Posterior vena cava (tissue), 2 donors: ENCODE data around the gene CALHM3. TPM values are rescaled to one million over a fixed set of nuclear protein-coding genes. Genes with fewer than 3 reads are reported as not detected.
"Not testable (repeated sequence)": the region's sequence is repeated elsewhere in the genome, so short reads cannot be mapped to it uniquely, and the experiment has no call there.

Experiments
- DNase-seq: peaks from one replicate; pipeline ENCODE4 v3.0.0-alpha.2; 2020; ENCODE audit warnings: low spot score
- intact Hi-C, 2 donors: fragments of 100-400 bp; cut with DNase I; formaldehyde crosslinking; loops; one replicate each; pipeline versions ENCODE4 v1.14.1 to v1.14.2; 2022 to 2023
- total RNA-seq, 2 donors: library from RNA; stranded (reverse); fragmentation: NEBNext Ultra II Directional; extraction: Animal tissue kit (Norgen Biotek cat#: 25700); gene quantifications; one replicate each; pipeline ENCODE4 v1.2.1, GENCODE V29; 2021
- donor health status: DM: yes; HTN: yes; CAD: no.
- donor health status: DM: yes; HTN: yes; CAD: no.

CALHM3 gene
- total RNA-seq, 2 donors from 2014 or later: not detected

DNA sequence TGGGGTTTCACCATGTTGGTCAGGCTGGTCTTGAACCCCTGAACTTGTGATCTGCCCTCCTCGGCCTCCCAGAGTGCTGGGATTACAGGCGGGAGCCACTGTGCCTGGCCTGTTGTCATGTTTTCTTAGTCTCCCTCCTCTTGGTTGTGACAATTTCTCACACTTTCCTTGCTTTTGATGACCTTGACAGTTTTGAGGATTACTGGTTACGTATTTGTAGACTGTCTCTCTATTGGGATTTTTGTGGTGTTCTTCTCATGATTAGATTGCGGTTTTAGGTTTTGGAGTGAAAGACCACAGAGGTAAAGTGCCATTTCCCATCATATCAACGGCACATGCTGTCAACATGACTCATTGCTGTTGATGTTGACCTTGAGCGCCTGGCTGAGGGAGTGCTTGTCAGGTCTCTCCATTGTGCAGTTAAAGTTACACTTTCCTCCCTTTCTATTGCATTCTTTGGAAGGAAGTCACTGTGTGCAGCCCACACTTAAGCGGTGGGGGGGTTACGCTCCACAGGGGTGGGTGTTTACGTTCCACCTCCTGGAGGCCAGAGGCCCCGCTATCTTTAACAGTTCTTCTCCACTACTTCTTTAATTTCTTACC, 25.2 kb upstream of the CALHM3 start:
- DNase-seq: peak; percentile 58
- intact Hi-C loops: no loop called here

DNA sequence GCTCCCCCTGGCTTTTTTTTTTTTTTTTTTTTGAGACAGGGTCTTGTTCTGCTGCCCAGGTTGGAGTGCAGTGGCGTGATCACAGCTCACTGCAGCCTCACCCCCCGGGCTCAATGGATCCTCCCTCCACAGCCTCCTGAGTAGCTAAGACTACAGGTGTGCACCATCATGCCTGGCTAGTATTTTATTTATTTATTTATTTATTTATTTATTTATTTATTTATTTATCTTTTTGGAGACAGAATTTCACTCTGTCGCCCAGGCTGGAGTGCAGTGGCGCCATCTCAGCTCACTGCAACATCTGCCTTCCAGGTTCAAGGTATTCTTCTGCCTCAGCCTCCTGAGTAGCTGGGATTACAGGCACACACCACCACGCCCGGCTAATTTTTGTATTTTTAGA, 24.7 kb upstream of the CALHM3 start:
- intact Hi-C loops, DNase-seq: not testable (repeated sequence)

DNA sequence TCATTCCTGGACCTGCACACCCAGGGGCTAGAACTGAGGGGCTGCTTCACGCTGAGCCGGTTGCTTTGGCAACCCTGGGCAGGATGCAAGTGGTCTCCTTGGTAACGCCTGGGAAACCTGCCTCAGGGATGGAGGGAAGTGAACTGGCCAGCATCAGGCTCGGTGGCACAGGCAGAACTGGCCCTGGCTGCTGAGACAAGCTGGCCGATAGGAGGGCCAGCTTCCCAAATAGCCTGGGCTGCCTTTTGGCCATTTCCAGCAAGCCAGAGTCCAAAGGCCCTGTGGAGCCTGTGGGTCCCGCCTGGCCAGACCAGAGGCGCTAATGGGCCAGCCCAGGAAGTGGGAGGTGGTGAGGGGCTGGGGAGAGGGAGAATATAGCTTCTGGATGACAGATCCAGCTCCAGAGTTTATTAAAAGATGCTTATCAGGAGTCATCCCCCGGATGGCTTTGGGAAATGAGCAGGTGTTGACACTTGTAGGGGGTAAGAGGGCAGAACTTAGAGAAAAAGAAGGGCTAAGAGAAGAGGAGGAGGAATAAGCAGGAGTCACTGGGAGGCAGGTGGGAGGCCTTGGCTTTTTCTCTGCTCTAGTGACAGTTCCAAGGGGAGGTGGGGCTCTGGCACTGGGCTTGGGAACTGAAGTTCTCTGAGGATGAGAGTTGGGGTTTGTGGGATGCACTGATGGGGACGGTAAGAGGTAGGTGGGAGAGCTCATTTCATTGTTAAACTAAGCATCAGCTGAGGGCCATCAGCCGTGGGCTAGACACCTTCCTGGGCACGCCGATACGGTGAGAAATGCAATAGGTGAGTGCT, 24.0 kb upstream of the CALHM3 start:
- intact Hi-C loops: no loop called here
- peak; percentile 68 for DNase-seq

DNA sequence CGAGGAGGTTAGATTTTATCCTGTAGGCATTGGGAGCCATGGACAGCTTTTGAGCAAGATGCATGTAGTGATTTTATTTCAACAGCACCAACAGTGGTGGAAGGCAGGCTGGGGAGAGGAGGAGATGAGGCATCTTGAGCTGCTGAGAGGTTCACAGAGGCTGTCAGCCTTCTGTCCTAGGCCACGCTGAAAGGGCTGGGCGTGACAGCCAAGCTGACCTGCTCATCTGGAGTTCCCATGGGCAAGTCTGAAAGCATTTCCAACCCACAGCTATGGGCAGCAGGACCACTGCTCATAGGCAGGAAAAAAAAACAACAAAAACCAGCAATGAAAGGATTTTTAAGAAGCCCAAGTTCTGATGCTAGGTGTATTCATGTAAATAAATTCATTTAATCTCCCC, 22.1 kb upstream of the CALHM3 start:
- DNase-seq: peak; percentile 34
- intact Hi-C loops: no loop called here

DNA sequence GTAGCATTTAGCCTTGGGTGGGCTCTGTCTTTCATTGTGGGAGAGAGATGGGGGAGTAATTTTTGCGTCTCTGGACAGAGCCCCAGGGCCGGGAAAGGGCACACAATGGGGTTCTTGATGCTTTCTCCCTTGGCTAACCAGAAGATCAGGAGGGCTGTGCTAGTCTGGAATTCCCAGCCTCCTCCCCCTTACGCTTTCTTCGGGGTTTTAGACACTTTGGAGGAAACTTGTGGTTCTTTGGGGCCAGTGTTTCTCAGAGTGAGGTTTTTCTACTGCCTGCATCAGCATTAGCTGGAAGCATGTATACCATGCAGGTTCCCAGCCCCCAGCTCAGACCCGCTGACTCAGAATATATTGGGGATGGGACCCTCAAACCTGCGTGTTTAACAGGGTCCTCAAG, 21.4 kb upstream of the CALHM3 start:
- intact Hi-C loops: no loop called here
- DNase-seq: peak; percentile 29

DNA sequence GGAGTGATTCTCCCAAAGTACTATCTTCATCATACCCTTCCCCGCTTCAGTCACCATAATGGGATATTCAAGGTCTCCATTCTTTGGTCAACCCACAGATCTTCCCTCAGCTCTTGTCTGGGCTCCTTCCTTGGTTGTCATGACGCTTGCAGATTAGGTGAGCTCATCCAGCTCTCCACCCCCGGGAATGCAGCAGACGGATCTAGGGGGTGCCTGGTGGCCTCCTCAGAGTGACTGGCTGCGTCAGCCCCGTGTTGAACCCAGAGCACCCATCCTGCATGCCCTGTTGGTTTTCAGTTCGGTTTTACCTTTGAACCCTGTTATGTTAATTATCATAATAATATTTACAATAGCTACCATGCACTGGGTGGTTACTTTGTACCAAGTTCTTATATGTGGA, 20.8 kb upstream of the CALHM3 start:
- DNase-seq: peak; percentile 59
- intact Hi-C loops: no loop called here

DNA sequence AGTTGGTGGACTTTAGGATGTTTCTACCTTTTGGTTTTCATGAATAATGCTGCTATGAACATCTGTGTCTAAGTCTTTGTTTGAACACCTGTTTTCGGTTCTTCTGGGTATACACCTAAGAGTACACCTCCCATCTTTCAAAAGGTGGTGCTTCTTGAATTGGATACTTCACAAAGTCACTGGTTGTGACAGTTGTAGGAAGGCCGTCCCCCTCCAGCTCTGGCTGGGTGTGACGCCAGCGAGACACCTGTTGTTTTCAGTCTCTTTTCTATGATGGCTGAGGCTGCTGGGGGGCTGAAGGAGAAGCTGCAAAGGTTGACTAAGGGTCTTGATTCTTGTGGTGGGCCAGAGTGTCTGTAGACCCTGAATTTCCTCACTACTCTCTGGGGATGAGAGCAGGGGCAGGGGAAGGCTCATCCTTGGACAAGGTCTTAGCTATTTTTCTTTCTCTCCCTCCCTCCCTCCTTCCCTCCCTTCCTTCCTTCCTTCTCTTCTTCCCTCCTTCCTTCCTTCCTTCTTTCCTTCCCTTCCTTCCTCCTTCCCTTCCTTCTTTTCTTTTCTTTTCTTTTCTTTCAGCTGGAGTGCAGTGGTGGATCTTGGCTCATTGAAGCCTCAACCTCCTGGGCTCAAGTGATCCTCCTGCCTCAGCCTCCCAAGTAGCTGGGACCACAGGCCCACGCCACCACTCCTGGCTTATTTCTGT, 20.0 kb upstream of the CALHM3 start:
- DNase-seq: no peak

DNA sequence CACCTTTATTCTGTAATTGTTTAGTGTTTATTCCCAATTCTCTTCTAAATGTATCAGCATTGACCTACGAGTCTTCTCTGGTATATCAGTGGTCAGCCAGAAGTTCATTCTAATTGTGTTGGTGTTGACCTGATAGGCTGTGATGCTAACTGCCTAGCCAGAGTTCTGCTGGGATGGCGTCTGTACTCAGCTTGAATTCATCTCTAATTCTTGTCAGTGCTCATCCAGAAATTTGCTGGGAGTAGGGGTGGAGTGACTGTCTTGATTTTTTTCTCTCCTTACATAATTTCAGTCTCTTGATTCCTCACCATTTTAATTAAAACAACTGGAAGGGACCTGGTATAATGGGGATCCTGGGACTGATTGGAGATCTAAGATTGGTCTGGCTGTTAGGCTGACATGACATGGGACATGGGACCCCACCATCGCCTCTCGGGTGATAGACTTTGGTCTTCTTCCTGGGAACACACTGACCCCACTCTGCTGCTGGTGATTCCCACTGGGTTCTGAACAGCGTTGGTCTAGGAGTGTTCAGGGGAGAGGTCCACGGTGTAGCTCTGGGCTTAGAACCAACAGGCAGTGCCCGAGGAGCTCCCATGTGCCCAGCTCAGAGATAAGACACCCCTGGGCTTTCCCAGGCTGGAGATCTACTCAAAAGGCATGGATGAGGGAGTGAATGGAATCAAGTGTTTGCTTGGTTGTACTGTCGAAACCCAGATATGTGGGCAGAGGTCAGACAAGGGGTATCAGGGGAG, 18.3 kb upstream of the CALHM3 start:
- intact Hi-C loops: no loop called here
- no peak for DNase-seq

More for the DNA sequence above, 20.0 kb upstream of the CALHM3 start:
- intact Hi-C loops: no loop called here

DNA sequence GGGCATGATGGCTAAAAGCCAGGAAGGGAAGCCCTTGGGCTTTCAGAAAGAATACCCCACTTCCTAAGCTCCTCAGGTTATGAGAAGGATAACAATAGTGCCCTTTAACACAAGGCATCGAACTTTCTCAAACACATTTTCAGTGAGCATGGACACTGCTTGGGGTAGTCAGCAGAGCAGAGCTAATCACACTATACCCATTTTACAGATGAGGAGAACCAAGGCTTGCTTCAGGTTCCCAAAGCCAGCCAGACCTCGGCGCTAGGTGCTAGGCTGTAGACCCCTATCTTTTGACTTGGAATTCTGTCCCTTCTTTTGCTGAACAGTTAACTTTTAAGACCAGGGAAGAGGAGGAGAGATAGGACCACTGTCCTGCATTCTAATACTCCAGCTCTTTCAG, 16.3 kb upstream of the CALHM3 start:
- intact Hi-C loops: no loop called here
- DNase-seq: no peak

DNA sequence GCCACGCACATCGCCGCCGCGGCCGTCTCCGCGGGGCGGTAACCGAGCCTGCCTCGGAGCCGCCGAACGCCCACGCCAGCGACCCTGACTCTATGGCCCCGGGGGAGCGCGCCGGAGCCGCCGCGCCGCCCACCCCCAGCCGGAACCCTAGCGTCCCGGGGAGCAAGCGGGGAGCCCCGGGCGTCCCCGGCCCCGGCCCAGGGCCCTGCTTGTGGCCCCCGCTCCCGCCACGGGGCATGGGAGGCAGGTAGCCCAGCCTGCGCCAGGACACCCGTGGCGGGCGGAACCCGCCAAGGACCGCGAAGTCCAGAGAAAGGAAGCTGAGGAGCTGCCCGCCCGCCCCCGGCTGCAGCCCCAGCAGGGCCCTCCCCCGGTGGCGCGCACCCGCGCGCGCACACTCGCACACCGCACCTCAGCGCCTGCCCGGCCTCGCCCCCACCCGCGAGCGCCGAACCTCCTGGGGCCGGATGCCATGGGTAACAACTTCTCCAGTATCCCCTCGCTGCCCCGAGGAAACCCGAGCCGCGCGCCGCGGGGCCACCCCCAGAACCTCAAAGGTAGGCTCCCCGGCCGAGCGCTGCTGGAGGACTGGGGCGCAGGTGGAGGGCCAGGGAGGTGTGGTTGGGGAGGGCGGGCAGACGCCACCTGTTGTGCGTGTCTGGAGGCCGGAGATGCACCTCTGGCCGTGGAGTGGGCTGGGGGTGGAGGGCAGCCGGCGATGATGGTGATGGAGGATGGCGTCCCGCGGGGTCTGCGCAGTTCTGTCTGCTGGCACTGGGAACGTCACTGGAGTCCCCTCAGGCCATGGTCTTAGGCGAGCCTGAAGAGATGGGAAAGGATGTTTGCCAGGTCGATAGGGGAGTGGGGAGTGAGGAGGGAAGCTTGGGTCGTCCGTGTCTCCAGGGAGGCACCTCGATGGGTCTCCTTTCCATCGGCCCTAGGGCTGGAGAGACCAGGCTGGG, 15.2 kb upstream of the CALHM3 start:
- no peak for DNase-seq
- intact Hi-C loops: no loop called here

DNA sequence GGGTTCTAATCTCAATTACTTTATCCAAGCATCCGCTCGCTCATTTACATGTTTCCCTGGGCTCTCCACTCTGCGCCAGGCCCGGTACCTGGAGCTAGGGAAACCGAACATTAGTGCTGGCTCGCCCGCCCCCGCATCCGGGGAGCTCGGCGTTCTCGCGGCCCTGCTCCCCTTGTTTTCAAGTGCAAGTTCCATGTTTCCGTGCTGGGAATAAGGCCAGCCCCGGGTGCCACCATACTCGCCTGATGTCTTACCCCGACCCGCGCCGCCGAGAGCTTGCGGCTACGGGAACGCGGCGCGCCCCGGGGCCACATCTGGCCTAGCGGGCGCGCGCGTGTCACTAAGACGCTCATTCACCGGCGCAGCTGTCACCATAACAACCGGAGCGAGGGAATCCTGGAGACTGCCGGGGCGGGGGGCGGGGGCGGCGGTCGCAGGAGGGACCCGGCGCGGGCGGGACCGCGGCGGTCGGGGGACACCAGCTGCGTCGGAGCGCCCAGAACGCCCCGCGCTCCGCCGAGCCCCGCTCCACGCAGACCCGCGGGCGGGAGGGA, 14.4 kb upstream of the CALHM3 start, which contains the start of gene NEURL1:
TSS of gene NEURL1 (plus strand) at position 344 of the 554 bp plus-strand sequence. CDS start 683 bp downstream, outside the sequence.
- intact Hi-C loops: no loop called here
- no peak for DNase-seq

DNA sequence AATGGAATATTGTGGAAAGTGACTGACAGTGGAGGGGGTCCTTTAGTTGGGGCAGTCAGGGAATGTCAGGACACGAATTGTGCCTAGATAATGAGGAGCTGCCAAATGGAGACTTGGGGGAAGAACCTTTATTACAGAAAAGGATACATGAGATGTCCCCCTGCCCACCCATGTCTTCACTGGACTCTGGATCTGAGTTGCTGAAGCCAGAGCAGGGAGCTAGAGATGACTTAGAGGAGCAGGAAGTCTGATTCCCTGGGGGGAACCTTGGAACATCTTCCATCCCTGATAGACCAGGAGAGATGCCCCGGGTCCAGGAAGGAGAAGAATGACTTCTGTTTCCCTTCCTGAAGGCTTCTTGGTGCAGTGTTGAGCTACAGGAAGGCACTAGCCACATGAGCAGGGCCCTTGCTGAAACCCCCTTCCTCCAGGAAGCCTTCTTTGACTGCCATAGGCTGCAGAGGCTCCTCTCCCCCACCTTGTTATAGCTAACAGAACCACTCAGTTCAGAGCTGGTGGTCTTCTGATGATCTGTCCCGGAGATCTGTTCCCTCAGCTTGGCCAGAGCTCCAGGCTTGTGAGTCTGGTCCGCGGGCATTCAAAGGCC, 13.7 kb upstream of the CALHM3 start:
- intact Hi-C loops: no loop called here

DNA sequence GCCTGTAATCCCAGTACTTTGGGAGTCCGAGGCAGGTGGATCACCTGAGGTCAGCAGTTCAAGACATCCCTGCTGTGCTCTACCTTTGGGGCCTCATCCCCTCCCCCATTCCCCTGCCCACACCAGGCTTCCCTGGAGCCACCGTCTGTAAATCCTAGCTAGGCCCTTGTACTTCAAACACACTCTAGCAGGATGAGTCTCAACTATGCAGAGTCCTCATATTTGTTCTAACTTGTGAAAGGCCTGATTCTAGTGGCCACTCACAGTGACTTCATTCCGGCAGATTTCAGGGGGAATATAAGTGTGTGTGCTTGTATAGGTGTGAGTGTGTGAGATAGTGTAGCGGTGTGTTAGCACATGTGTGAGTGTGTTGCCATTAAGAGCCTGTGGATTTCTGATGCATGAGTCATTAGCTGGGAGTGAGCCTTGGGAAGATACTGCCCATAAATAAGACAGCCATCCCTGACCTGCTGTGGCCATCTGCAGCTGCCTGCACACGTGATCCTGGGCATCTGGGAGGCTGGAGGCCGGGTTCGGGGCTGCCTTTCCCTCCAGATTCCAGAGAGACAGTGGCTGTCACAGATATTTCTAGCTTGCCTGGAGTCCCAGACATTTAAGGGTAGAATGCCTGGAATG, 12.8 kb upstream of the CALHM3 start:
- DNase-seq: no peak
- intact Hi-C loops: no loop called here

More for the DNA sequence above, 13.7 kb upstream of the CALHM3 start:
- DNase-seq: no peak

DNA sequence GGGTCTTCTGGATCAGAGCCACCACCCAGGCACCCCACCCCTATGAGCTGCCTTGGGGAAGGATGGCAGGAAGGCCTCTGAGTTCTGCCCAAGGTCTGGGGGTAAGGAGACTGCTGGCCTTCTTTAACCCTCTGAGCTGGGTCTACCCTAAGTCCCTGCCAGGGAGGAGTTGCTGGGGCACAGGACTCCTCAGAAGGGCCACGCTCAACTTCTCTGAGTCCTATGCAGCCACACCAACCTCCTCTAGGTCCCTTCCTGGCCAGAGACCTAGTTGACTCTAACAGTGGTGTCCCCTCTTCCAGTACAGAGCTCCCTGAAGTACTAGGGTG, 11.9 kb upstream of the CALHM3 start:
- no peak for DNase-seq
- intact Hi-C loops: no loop called here

DNA sequence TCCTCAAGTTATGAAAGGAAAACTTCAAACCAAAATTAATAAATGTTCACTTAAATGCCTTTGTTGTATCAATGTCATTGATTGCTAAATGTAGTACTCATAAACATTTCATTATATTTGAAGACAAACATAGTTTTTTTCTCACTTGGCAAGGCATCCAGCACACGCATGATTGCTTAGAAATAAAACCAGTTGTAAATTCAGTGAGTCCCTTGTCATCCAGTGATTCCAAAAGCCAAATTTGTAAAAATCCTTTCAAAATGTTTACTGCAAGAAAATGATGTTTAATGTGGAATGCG, 8.3 kb upstream of the CALHM3 start:
- intact Hi-C loops: loop anchor here (2.0 to 5.0 kb wide), 2 partner anchors 70 to 71 kb away; no protein-coding TSS in a partner anchor

DNA sequence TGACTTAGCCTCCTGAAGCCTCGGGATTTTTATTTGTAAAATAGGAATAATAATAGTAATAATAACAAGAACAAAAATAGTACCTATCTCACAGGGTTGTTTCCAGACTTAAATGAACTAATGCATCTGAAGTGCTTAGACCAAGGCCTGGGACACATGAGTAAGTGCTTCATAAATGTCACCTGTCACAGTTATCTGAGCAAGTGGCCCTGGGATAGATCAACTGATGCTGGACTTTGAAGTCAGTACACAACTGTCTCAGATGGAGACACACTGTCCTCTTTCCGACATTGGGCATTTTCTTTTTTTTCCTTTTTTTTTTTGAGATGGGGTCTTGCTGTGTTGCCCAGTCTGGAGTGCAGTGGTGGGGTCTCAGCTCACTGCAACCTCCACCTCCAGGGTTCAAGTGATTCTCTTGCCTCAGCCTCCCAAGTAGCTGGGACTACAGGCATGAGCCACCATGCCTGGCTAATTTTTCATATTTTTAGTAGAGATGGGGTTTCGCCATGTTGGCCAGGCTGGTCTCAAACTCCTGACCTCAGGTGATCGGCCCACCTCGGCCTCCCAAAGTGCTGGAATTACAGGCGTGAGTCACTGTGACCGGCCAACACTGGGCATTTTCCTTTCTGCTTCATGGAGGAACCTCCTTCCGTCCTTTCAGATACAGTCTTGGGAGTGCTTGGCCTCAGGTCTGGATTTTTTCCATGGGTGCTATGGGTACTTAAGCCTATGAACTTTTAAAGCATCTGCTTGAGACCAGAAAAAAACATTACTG, 7.8 kb upstream of the CALHM3 start:
- not testable (repeated sequence) for DNase-seq

More for the DNA sequence above, 8.3 kb upstream of the CALHM3 start:
- no peak for DNase-seq

More for the DNA sequence above, 7.8 kb upstream of the CALHM3 start:
- intact Hi-C loops: loop anchor here (2.0 to 5.0 kb wide), 2 partner anchors 70 kb away; no protein-coding TSS in a partner anchor
